ENCODE data around the gene KCNJ10.
"Not testable (repeated sequence)": the region's sequence is repeated elsewhere in the genome, so short reads cannot be mapped to it uniquely, and the experiment has no call there.

KCNJ10 gene

GRCh38 chr1:160053548-160054365 lies 16.2 kb downstream of the KCNJ10 start:
- no peak for DNase-seq

- no peak for DNase-seq
Measured at GRCh38 chr1:160052936-160053335, 17.0 kb downstream of the KCNJ10 start.

GRCh38 chr1:160050619-160051018 lies 19.3 kb downstream of the KCNJ10 start:
- DNase-seq: no peak

- DNase-seq: not testable (repeated sequence)
Measured at GRCh38 chr1:160050182-160050581, 19.8 kb downstream of the KCNJ10 start.

DNA sequence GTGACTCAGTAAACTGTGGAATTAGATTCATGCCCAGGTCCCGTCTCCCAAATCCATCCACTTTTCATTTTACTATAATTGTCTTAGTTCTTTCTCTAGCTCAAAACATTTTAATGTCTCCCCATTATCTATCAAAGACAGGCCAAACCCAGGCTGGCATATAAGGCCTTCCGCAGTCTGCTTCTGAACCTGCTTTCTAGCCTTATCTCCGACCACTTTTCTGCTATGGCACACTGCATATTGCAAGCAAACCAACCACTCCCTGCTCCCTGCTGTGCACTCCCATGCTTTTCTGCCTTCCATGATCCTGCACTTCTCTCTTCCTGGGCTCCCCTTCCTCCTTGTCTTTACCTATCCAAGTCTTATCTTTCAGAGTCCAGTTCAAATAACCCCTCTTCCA lies 20.9 kb downstream of the KCNJ10 start:
- DNase-seq: no peak

DNA sequence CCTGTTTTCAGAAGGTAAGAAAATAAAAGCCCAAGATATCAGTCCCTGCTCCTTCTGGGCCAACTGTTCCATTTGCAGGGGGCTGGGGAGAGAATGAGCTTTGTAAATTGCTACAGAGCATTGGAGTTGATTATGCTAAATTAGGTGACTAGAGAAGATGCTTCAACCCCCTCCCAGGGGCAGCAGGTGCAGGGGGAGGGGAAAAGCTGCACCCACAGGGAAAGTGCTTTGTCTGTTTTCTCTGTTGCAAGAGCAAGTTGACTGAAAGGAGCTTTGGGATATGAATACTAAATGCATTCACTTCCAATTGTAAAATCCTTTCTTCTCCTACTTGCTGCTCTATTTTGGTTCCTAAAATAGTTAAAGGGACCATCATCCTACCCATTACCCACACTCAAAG lies 21.6 kb downstream of the KCNJ10 start:
- DNase-seq: no peak

DNA sequence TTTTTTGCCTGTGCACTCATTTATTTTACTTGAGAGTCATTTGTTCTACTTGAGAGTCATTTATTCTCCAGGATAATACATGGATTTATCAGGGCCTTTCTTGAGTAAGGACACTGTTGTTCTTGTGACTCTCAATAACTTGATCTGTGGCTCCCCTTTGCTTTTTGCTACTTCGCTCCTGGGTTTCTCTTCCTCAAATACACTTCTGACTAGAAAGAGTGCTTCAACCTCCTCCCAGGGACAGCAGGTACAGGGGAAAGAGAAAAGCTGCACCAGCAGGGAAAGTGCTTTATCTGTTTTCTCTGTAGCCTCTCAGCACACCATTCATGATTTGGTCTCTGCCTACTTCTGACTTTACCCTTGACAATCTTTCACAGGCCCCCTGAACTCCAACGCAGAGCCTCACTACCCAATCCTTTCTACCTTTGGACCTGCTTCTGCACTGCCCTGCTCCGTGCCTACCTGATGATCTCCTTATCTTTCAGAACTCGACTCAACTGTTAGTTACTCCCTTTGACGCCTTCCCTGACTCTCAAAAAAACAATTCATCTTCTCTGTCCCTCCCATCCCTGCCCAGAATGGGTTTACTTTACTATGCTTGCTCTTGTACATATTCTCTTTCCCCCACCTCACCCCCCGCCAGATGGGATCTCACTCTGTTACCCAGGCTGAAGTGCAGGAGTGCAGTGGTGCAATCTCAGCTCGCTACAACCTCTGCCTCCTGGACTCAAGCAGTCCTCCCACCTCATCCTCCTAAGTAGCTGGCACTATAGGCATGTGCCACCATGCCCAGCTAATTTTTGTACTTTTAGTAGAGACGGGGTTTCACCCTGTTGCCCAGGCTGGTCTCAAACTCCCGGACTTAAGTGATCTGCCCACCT lies 22.6 kb downstream of the KCNJ10 start:
- DNase-seq: no peak

DNA sequence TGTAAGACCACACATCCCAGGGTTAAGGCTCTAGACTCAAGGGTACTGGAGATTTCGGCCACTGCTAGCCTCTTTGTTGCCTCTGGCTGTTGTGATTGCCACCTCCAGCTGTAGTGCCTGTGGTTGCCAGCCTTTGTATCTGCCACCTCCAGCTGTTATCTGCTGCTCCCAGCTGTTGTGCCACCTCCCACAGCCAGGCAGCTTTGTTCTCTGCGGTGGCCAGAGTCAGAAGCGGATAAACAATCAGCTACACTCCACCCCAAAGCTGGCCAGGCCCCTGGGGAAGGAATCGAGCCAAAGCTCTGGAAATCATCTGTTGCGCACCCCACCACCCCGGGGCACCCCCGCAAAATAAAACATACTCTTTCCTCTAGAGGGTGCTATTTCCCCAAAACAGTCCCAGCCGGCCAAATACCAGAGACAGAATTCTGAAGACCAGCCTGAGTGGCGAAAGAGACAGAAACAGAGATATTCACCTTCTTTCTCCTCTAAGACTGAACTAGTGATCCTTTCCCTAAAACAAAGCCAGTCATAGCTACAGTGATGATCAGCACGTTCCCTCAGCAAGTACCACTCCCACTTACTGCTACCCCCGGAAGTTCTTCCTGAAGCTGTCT lies 23.4 kb downstream of the KCNJ10 start:
- DNase-seq: peak; percentile 34

DNA sequence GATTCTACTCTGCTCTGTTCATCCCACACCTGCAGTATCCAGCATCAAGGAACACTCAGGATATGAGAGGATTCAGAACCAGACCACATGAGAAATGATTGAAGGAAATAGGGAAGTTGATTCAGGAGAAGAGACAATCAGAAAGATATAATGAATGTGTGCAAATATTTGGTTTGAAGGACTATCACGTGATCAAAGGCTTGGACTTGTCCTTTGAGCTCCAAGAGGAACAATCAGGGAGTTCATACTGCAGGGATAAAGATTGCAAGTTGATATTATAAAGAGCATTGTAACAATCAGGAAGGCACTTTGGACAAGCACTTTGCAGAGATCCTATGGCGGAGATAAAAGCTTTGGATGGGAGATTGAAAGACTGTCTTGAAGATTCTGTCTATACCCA lies 24.3 kb downstream of the KCNJ10 start:
- DNase-seq: no peak

GRCh38 chr1:160043543-160043942 lies 26.4 kb downstream of the KCNJ10 start:
- DNase-seq: no peak

DNA sequence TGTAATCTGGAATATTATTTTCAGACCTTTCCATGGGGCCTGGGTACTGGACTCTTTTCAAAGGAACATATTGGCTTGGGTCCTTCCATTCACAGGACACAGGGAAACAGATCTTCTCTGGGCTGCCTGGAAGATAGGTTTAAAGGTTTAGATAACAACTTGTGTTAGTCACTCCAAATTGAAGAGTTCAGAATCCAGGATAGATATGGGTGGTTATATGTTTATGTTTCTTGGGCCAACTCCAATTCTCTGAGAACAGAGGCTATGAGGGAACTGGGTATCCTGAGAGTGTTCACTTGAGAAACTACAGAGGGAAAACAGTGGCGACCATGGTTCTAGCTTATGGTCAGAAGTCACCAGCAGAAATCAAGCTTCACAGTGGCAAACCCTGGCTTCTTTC lies 29.5 kb downstream of the KCNJ10 start:
- DNase-seq: no peak

DNA sequence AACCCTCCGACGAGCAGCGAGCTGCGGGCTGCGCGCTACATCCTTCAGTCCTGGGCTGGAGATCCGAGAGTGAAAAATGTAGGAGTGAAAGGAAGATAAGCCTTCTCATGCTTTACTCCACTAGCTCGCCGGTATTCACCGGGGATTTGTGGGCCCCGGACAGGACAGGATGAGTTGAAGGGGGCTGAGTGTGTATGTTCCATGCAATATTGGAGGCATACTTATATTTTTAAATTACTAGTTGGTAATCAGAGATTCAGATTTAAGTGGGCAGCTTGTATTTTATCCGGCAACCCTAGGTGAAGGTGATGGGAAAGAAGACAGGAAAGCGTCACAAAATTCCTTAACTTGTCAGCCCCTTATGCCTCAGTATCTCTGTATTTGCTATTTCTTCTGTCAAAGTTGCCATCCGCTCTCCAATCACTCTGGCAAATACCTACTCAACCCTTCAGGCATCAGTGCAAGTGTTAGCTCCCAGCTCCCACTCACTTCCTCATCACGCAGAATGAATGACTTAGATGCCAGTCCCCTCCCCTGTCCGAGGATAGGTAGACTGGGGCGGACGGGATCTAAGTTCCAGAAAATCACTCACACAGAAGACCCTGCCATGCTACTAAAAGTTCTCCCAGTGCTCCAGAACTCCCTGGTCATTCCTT lies 37.7 kb downstream of the KCNJ10 start:
- DNase-seq: no peak

GRCh38 chr1:160031365-160032164 lies 38.4 kb downstream of the KCNJ10 start, which contains the start of gene PIGM:
TSS of gene PIGM (minus strand) at chr1:160031990. CDS start at chr1:160031739, 251 bp downstream.
- DNase-seq: peak; percentile 78

- no peak for DNase-seq
Measured at GRCh38 chr1:160030657-160031364, 39.1 kb downstream of the KCNJ10 start.

DNA sequence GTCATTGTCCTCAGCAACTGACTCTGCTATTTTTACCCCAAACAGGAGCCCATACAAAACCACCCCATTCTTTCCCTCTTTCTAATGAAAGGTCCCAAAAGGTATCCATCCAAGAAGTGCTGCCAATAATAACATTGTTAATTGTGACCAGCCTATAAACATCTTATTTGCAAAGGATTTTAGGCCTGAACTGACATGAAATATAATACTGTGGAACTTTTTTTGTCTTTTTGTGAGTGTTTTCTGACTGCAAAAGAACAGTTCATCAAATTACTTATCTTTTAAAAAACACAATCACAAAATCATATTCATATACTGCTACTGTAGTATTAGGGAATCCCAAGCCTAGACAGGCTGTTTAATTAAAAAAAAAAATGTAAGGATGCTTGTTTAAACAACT lies 41.5 kb downstream of the KCNJ10 start:
- DNase-seq: no peak

DNA sequence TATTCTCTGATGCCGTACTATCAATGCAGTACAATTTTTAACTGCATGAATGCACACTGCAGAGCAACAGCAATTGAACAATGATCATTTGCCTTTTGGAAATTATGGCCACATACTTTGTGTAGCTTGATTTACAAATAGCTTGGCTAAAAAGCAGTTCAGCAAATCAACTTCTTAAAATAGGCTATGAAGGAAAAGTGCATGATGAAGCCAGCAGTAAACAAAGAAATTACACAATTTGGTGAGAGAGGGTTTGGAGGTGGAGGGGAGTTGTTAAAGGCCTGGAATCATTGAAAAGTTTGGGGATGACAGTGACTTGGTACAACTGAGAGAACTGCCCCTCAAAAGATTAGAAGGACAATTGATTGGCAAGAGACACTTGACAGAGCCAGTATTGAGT lies 44.6 kb downstream of the KCNJ10 start:
- no peak for DNase-seq

DNA sequence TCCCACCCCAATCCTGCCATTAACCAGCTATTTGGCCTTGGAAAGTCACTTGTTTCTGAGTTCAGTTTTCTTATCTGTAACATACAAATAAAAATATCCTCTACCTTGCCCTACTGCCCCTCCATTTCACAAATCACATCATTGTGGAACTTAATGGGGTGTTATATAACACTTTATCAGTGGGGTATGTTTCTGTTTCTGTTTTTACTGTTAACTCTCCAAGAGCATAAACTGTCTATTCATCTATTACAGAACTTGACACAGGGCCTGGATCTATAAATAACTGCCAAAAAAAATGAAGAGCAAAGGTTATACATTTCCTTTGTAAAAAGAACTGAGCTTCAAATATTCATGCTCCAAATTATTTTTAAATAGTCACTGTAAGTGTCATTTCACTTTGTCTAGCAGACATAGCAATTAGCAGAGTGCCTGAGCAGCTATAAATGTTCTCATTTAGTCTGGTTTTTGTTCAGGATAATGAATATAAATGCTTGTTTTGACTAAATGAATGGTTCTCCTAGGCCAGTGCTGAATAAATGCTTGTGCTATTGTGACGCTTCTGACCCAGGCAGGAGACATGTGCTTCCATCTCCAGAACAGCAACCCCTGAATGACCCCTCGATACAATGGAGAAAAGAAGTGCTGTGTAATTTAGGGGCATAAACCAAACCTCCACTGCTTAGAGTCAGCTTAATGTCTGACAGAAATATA lies 45.6 kb downstream of the KCNJ10 start:
- no peak for DNase-seq

DNA sequence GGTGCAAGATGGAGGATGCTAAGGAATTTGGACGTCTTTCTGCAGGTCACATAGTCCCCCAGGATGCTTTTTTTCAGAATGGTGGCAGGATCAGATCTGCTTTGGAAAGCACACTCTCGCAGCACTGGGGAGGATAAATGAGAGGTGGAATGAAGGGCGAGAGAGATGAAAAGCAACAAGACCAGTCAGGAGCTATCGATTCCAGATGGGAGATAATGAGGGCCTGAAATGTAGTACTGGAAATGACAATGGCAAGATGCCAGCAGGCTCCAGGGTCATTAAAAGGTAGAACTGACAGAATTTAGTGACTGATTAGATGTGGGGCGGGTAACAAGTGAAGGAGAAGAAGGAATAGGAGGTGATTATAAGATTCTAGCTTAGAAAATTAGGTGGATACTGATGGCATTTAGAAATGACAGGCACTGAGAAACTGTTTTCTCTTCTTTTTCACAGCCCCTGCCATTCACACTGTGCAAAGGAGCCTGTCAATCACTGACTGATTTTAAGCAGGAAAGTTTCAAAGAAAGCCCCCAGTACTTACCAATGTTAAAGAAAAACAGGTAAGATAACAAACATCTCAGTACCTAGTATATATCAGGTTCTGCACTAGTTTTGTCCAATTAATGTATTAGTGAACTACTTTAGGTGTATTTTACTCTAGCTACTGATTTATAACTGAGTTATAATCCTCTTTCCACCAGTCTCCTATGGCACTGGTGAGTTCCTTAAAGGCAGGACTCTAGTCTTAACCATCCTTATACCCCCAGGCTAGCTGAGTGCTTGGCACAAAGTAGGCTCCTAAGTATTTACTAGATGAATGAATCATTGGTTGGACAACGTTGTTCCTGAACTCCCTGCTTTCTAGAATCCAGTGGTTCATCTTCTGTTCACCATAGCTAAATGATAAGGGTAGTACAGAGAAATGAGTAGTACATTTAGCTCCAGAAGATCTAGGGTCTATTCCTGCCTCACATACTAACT lies 47.3 kb downstream of the KCNJ10 start:
- DNase-seq: no peak

GRCh38 chr1:160021376-160022074 lies 48.4 kb downstream of the KCNJ10 start:
- DNase-seq: no peak

Measured in HCEC 1CT (cell line).